HepG2 (cell line): ENCODE results near the gene FAM167B. TPM values are rescaled to one million over a fixed set of nuclear protein-coding genes. Genes with fewer than 3 reads are reported as not detected.

Experiments
- DMTF1 ChIP-seq: sonication (generic); formaldehyde crosslinking; IDR thresholded peaks from 2 replicates; pipeline ENCODE4 v1.4.0; 2020; ENCODE audit warnings: mild to moderate bottlenecking, missing genetic modification reagents
- E2F2 ChIP-seq: sonication (generic); formaldehyde crosslinking; IDR thresholded peaks from 2 replicates; pipeline ENCODE4 v1.4.0; 2020; ENCODE audit warnings: missing genetic modification reagents, borderline replicate concordance
- HMG20A ChIP-seq: IDR thresholded peaks from 2 replicates; pipeline ENCODE4 v1.6.1; 2016; ENCODE audit warnings: borderline replicate concordance
- KDM3A ChIP-seq: IDR thresholded peaks from 2 replicates; pipeline ENCODE4 v1.6.1; 2018; ENCODE audit warnings: low read depth, missing compliant biosample characterization
- KLF16 ChIP-seq, 2 experiments: sonication (generic) in 1 of 2; formaldehyde crosslinking in 1 of 2; IDR thresholded peaks; 2 replicates each; pipeline versions ENCODE4 v1.6.1 to v1.8.0; 2016 to 2023; ENCODE audit warnings: missing genetic modification reagents in 2 of 2, missing compliant biosample characterization in 1 of 2
- MAFK ChIP-seq, 2 experiments: IDR thresholded peaks in 1 of 2; conservative IDR thresholded peaks in 1 of 2; 2 replicates each; pipeline ENCODE4 v1.6.1; 2011; ENCODE audit warnings: improper control_type of control experiment in 2 of 2, low read length in 2 of 2
- MNT ChIP-seq: fragments of 450-650 bp; IDR thresholded peaks from 2 replicates; pipeline ENCODE4 v1.6.1; 2016
- PRDM10 ChIP-seq: sonication (generic); formaldehyde crosslinking; IDR thresholded peaks from 2 replicates; pipeline ENCODE4 v1.4.0; 2020; ENCODE audit warnings: low read depth, missing genetic modification reagents
- RFX3 ChIP-seq: IDR thresholded peaks from 2 replicates; pipeline ENCODE4 v1.6.1; 2016; ENCODE audit warnings: missing biosample characterization, missing genetic modification reagents
- UBTF ChIP-seq: sonication (generic); formaldehyde crosslinking; IDR thresholded peaks from 2 replicates; pipeline ENCODE4 v1.4.0; 2020; ENCODE audit warnings: mild to moderate bottlenecking, missing genetic modification reagents
- ZNF253 ChIP-seq: sonication (generic); formaldehyde crosslinking; IDR thresholded peaks from 2 replicates; pipeline ENCODE4 v1.8.0; 2022; ENCODE audit warnings: mild to moderate bottlenecking, missing genetic modification reagents, borderline replicate concordance
- ZNF280B ChIP-seq: sonication (generic); formaldehyde crosslinking; IDR thresholded peaks from 2 replicates; pipeline ENCODE4 v1.5.0; 2020; ENCODE audit warnings: missing genetic modification reagents, mild to moderate bottlenecking, borderline replicate concordance
- ZNF670 ChIP-seq: sonication (generic); formaldehyde crosslinking; IDR thresholded peaks from 2 replicates; pipeline ENCODE4 v1.8.0; 2022; ENCODE audit warnings: mild to moderate bottlenecking, missing genetic modification reagents, borderline replicate concordance
- ZNF816 ChIP-seq: sonication (generic); formaldehyde crosslinking; IDR thresholded peaks from 2 replicates; pipeline ENCODE4 v1.8.0; 2022; ENCODE audit warnings: missing genetic modification reagents, mild to moderate bottlenecking, borderline replicate concordance
- polyA plus RNA-seq, 8 experiments: library from polyadenylated mRNA; depleted of rRNA in 3 of 8; stranded (reverse) in 7 of 8; unstranded in 1 of 8; fragments of >200 nt; fragmentation: Illumina TruSeq in 4 of 8; extraction: Trizol in 4 of 8; gene quantifications; 2 replicates each; pipeline versions ENCODE4 v1.2.1 to v1.2.3, GENCODE V29; 2011 to 2016; ENCODE audit warnings: low read depth in 4 of 8, missing spikeins in 1 of 8, mixed read lengths in 1 of 8; ENCODE audit not compliant: insufficient read depth in 1 of 8
- total RNA-seq, 5 experiments: library from RNA; depleted of rRNA; stranded (reverse); fragments of >200 nt; fragmentation: Illumina TruSeq; extraction: Trizol; gene quantifications; 2 replicates each; pipeline ENCODE4 v1.2.3, GENCODE V29; 2016; ENCODE audit warnings: low read depth in 1 of 5

Gene FAM167B
- total and polyA plus RNA-seq, 2 of the 13 experiments (the other 11 are each of a cell fraction or from before 2014, with no cell fraction given) = 0.15 to 0.70 TPM

- TF ChIP-seq ZNF280B (peak; percentile 37; the same call in 1 of the 2 replicates), UBTF (CRISPR knock-in tag) (peak; percentile 51; the same call in 1 of the 2 replicates), ZNF816 (peak; percentile 75; the same call in 1 of the 2 replicates), ZNF670 (CRISPR knock-in tag) (0 out of 2 replicates have a peak, but pooled peaks have one; percentile 42), ZNF253 (CRISPR knock-in tag) (no peak), MNT (peak; percentile 43), E2F2 (CRISPR knock-in tag) (no peak), MAFK (conservative IDR thresholded peaks at IDR 0.05 in 1 of 2, IDR thresholded peaks at IDR 0.05 in 1 of 2; ENCODE audit: low read length in 2 of 2) (no peak), KDM3A (peak; percentile 34; the same call in 1 of the 2 replicates), DMTF1 (CRISPR knock-in tag) (no peak), HMG20A (CRISPR knock-in tag) (no peak), RFX3 (CRISPR knock-in tag) (peak; percentile 90), KLF16 (CRISPR knock-in tag; IDR thresholded peaks at IDR 0.05) (peak in 1 of 2 experiments; percentile 13; a peak in 1 of 4 replicates), PRDM10 (CRISPR knock-in tag) (peak; percentile 23; the same call in 1 of the 2 replicates)
Measured at GRCh38 chr1:32221980-32222755, 24.9 kb upstream of the FAM167B start, which contains the start of the genes EIF3I and TMEM234 (continued).
